WTC11 (cell line): ENCODE data around the gene RBM34. TPM values are rescaled to one million over a fixed set of nuclear protein-coding genes. Genes with fewer than 3 reads are reported as not detected.

Experiments used
- ATAC-seq: fragments of 200-7000 bp; cut with Tn5 transposase; 2 replicates; pipeline ENCODE4 v1.10.0; 2021; ENCODE audit warnings: mild to moderate bottlenecking, moderate library complexity
- CTCF ChIA-PET: fragments of 300-600 bp; sonication (Branson Sonifier 250); formaldehyde crosslinking; loops from one replicate; lab custom pipeline; 2021; ENCODE audit warnings: antibody characterized with exemption; lab: Charles Lee
- POLR2A ChIA-PET: fragments of 350-600 bp; sonication (Branson Sonifier 250); formaldehyde crosslinking; loops from one replicate; lab custom pipeline; 2021; ENCODE audit warnings: antibody characterized with exemption; lab: Charles Lee
- DNase-seq: peaks from one replicate; pipeline ENCODE4 v3.0.0; 2021; ENCODE audit warnings: low spot score
- H3K27ac Mint-ChIP-seq: 2 replicates; pipeline ENCODE4 v1.8.0; 2021; ENCODE audit warnings: mixed read lengths
- H3K27me3 Mint-ChIP-seq: 2 replicates; pipeline ENCODE4 v1.8.0; 2021; ENCODE audit warnings: low read depth, mild to moderate bottlenecking, moderate library complexity, mixed read lengths
- H3K36me3 Mint-ChIP-seq: 2 replicates; pipeline ENCODE4 v1.8.0; 2021; ENCODE audit warnings: mixed read lengths
- H3K4me1 Mint-ChIP-seq: 2 replicates; pipeline ENCODE4 v1.8.0; 2022; ENCODE audit warnings: mixed read lengths
- H3K4me3 Mint-ChIP-seq: 2 replicates; pipeline ENCODE4 v1.8.0; 2021; ENCODE audit warnings: mild to moderate bottlenecking, moderate library complexity, mixed read lengths
- H3K9me3 Mint-ChIP-seq: 2 replicates; pipeline ENCODE4 v1.8.0; 2021; ENCODE audit warnings: mixed read lengths
- AFF4 ChIP-seq: sonication (generic); formaldehyde crosslinking; IDR thresholded peaks from 2 replicates; pipeline ENCODE4 v1.8.1; 2023; ENCODE audit warnings: mild to moderate bottlenecking, missing genetic modification reagents, borderline replicate concordance
- ATF1 ChIP-seq: sonication (generic); formaldehyde crosslinking; IDR thresholded peaks from 2 replicates; pipeline ENCODE4 v1.8.1; 2023; ENCODE audit warnings: mild to moderate bottlenecking, moderate library complexity, missing genetic modification reagents
- CREB1 ChIP-seq: sonication (generic); formaldehyde crosslinking; IDR thresholded peaks from 2 replicates; pipeline ENCODE4 v1.8.0; 2023; ENCODE audit warnings: mild to moderate bottlenecking, missing genetic modification reagents
- E2F4 ChIP-seq: sonication (generic); formaldehyde crosslinking; IDR thresholded peaks from 2 replicates; pipeline ENCODE4 v1.8.1; 2022; ENCODE audit warnings: low read depth, mild to moderate bottlenecking, moderate library complexity, missing genetic modification reagents, borderline replicate concordance
- EMX1 ChIP-seq: fragments of 250-450 bp; sonication (Bioruptor Pico); IDR thresholded peaks from 2 replicates; pipeline ENCODE4 v1.8.0; 2021; ENCODE audit warnings: mild to moderate bottlenecking
- ERG ChIP-seq: fragments of 250-450 bp; sonication (Bioruptor Pico); IDR thresholded peaks from 2 replicates; pipeline ENCODE4 v1.8.0; 2021; ENCODE audit warnings: mild to moderate bottlenecking
- KAT7 ChIP-seq: sonication (generic); formaldehyde crosslinking; IDR thresholded peaks from 2 replicates; pipeline ENCODE4 v1.8.1; 2023; ENCODE audit warnings: missing genetic modification reagents, mild to moderate bottlenecking, borderline replicate concordance
- MLX ChIP-seq: sonication (generic); formaldehyde crosslinking; IDR thresholded peaks from 2 replicates; pipeline ENCODE4 v1.8.1; 2023; ENCODE audit warnings: mild to moderate bottlenecking, missing genetic modification reagents, moderate library complexity
- MXD4 ChIP-seq: fragments of 250-450 bp; sonication (Bioruptor Pico); IDR thresholded peaks from 2 replicates; pipeline ENCODE4 v1.8.0; 2021; ENCODE audit warnings: mild to moderate bottlenecking, moderate library complexity, borderline replicate concordance
- PRDM15 ChIP-seq: sonication (generic); formaldehyde crosslinking; IDR thresholded peaks from 2 replicates; pipeline ENCODE4 v1.8.0; 2022; ENCODE audit warnings: missing genetic modification reagents
- SMAD3 ChIP-seq: sonication (generic); formaldehyde crosslinking; IDR thresholded peaks from 2 replicates; pipeline ENCODE4 v1.8.0; 2022; ENCODE audit warnings: missing genetic modification reagents, mild to moderate bottlenecking, borderline replicate concordance
- SOX15 ChIP-seq: fragments of 250-450 bp; sonication (Bioruptor Pico); IDR thresholded peaks from 2 replicates; pipeline ENCODE4 v1.9.0; 2021; ENCODE audit warnings: mild to moderate bottlenecking
- TEAD1 ChIP-seq: sonication (generic); formaldehyde crosslinking; IDR thresholded peaks from 2 replicates; pipeline ENCODE4 v1.8.0; 2022; ENCODE audit warnings: mild to moderate bottlenecking, missing genetic modification reagents
- TEAD4 ChIP-seq: sonication (generic); formaldehyde crosslinking; IDR thresholded peaks from 2 replicates; pipeline ENCODE4 v1.8.0; 2022; ENCODE audit warnings: mild to moderate bottlenecking, missing genetic modification reagents
- USF1 ChIP-seq: sonication (generic); formaldehyde crosslinking; IDR thresholded peaks from 2 replicates; pipeline ENCODE4 v1.8.0; 2022; ENCODE audit warnings: mild to moderate bottlenecking, missing genetic modification reagents
- ZNF317 ChIP-seq: sonication (generic); formaldehyde crosslinking; IDR thresholded peaks from 2 replicates; pipeline ENCODE4 v1.8.1; 2023; ENCODE audit warnings: low read depth, mild to moderate bottlenecking, moderate library complexity, missing genetic modification reagents, borderline replicate concordance
- ZNF423 ChIP-seq: fragments of 250-450 bp; sonication (Bioruptor Pico); IDR thresholded peaks from 2 replicates; pipeline ENCODE4 v2.1.2; 2022; ENCODE audit warnings: mild to moderate bottlenecking, moderate library complexity
- ZNF512 ChIP-seq: sonication (generic); formaldehyde crosslinking; IDR thresholded peaks from 2 replicates; pipeline ENCODE4 v1.8.1; 2022; ENCODE audit warnings: missing genetic modification reagents, borderline replicate concordance
- ZSCAN18 ChIP-seq: fragments of 250-450 bp; sonication (Bioruptor Pico); IDR thresholded peaks from 2 replicates; pipeline ENCODE4 v2.1.2; 2022; ENCODE audit warnings: mild to moderate bottlenecking, moderate library complexity
- total RNA-seq: library from RNA; stranded (reverse); gene quantifications from 3 replicates; pipeline ENCODE4 v1.2.3, GENCODE V29; 2021

RBM34 gene
- total RNA-seq, 1 experiment from 2014 or later, result 112 TPM

- ATAC-seq, result no peak
- CTCF ChIA-PET, result interaction anchor here (0.6 to 4.9 kb wide), 3 partner anchors 10 to 1037 kb away, joined by 3 to 31 read pairs (median 3); no protein-coding TSS in a partner anchor
- H3K4me1 Mint-ChIP-seq, result peaks cover 21% of the 10 kb centered on the region
- H3K36me3 Mint-ChIP-seq, result peaks cover 2% of the 10 kb centered on the region
- H3K9me3 Mint-ChIP-seq, result no peaks in the 10 kb centered on the region
- no peak overlapping the region for H3K4me3 Mint-ChIP-seq
- TF ChIP-seq ZNF512 (CRISPR knock-in tag), result no peak
- no peak for TF ChIP-seq ZNF423 (CRISPR knock-in tag)
- no peak for TF ChIP-seq ERG (CRISPR knock-in tag)
- TF ChIP-seq ZSCAN18 (CRISPR knock-in tag), result no peak
- no peak for TF ChIP-seq TEAD1
- TF ChIP-seq AFF4, result no peak
- TF ChIP-seq PRDM15 (CRISPR knock-in tag), result no peak
- no peak for TF ChIP-seq ATF1 (CRISPR knock-in tag)
- no peak for TF ChIP-seq MLX
- TF ChIP-seq EMX1 (CRISPR knock-in tag), result no peak
- no peak for TF ChIP-seq TEAD4 (CRISPR knock-in tag)
- TF ChIP-seq MXD4 (CRISPR knock-in tag), result no peak
- TF ChIP-seq SOX15 (CRISPR knock-in tag), result no peak
- TF ChIP-seq E2F4 (CRISPR knock-in tag), result no peak
- TF ChIP-seq SMAD3 (CRISPR knock-in tag), result no peak
- TF ChIP-seq KAT7, result no peak
- no peak for TF ChIP-seq USF1 (CRISPR knock-in tag)
- no peak for TF ChIP-seq ZNF317 (CRISPR knock-in tag)
- TF ChIP-seq CREB1 (CRISPR knock-in tag), result no peak
- TF ChIP-seq, all 79 proteins: peak for 0
- no peak for DNase-seq
- Mint-ChIP-seq H3K27me3 (no peaks in the 10 kb centered on the region), H3K27ac (no peak overlapping the region)
- POLR2A ChIA-PET, result no interaction called here
These were observed 58.0 kb downstream of the RBM34 start for GRCh38 chr1:235102993-235103411.
